Measurements from ENCODE around the gene SLC52A1.

- no peak for TF ChIP-seq CTCF (IDR thresholded peaks at IDR 0.05)
- TF ChIP-seq EZH2 (IDR thresholded peaks at IDR 0.05), result no peak
- TF ChIP-seq EZH2phosphoT487 (IDR thresholded peaks at IDR 0.05), result no peak
These were observed 33.0 kb downstream of the SLC52A1 start for GRCh38 chr17:5002121-5002788.

All from neural progenitor cell (in vitro differentiated cells).